Choroid plexus epithelial cell (primary cell): ENCODE results near the gene MYOCOS.

Source experiments
- DNase-seq: peaks from one replicate; pipeline ENCODE4 v3.0.0-alpha.2; 2010; ENCODE audit warnings: low read depth
- H3K4me3 ChIP-seq: 2 replicates; pipeline ENCODE4 v1.5.1; 2011; ENCODE audit warnings: low read depth, mild to moderate bottlenecking, control low read depth, low read length, moderate library complexity
- CTCF ChIP-seq: conservative IDR thresholded peaks from 2 replicates; pipeline ENCODE4 v1.5.1; 2011; ENCODE audit warnings: low read depth, mild to moderate bottlenecking, control low read depth, inconsistent platforms, low read length, moderate library complexity

MYOCOS gene

GRCh38 chr1:171641076-171641864 is 19.2 kb downstream of the MYOCOS start:
- H3K4me3 ChIP-seq: no peak overlapping the region
- no peak for TF ChIP-seq CTCF
- DNase-seq: no peak

GRCh38 chr1:171642197-171642596 is 20.2 kb downstream of the MYOCOS start:
- no peak for TF ChIP-seq CTCF
- H3K4me3 ChIP-seq: no peak overlapping the region
- DNase-seq: no peak

- DNase-seq: no peak
- TF ChIP-seq CTCF: no peak
Observed at GRCh38 chr1:171643156-171643555, 21.1 kb downstream of the MYOCOS start.

GRCh38 chr1:171644805-171645483 is 22.9 kb downstream of the MYOCOS start:
- peak; percentile 93 for DNase-seq
- H3K4me3 ChIP-seq: no peak overlapping the region
- TF ChIP-seq CTCF: peak; percentile 96

More at GRCh38 chr1:171643156-171643555, 21.1 kb downstream of the MYOCOS start:
- H3K4me3 ChIP-seq: no peak overlapping the region

- TF ChIP-seq CTCF: no peak
- no peak for DNase-seq
- H3K4me3 ChIP-seq: no peak overlapping the region
Observed at GRCh38 chr1:171645553-171646248, 23.7 kb downstream of the MYOCOS start.

- TF ChIP-seq CTCF: no peak
- no peak overlapping the region for H3K4me3 ChIP-seq
- DNase-seq: no peak
Observed at GRCh38 chr1:171646249-171646560, 24.2 kb downstream of the MYOCOS start.
